Measurements from ENCODE around the gene TM9SF1.

The TM9SF1 gene

GRCh38 chr14:24195186-24196070, at the start of gene TM9SF1:
TM9SF1 (minus strand) TSS chr14:24195441; CDS start chr14:24195019, 422 bp downstream.
- DNase-seq (ENCODE audit: low read depth in 2 of 2, low spot score in 1 of 2): peak; percentile 74 to 81

- DNase-seq (ENCODE audit: low read depth in 2 of 2, low spot score in 1 of 2): no peak
Observed at GRCh38 chr14:24243336-24243836, 48.1 kb upstream of the TM9SF1 start.

GRCh38 chr14:24241829-24242443, 46.7 kb upstream of the TM9SF1 start:
- DNase-seq (ENCODE audit: low read depth in 2 of 2, low spot score in 1 of 2): peak; percentile 80 to 86

GRCh38 chr14:24240110-24240918, 45.1 kb upstream of the TM9SF1 start:
- no peak for DNase-seq (ENCODE audit: low read depth in 2 of 2, low spot score in 1 of 2)

GRCh38 chr14:24238527-24239037, 43.3 kb upstream of the TM9SF1 start:
- no peak for DNase-seq (ENCODE audit: low read depth in 2 of 2, low spot score in 1 of 2)

- DNase-seq (ENCODE audit: low read depth in 2 of 2, low spot score in 1 of 2): no peak
Observed at GRCh38 chr14:24238123-24238522, 42.9 kb upstream of the TM9SF1 start.

- no peak for DNase-seq (ENCODE audit: low read depth in 2 of 2, low spot score in 1 of 2)
Observed at GRCh38 chr14:24237463-24237955, 42.3 kb upstream of the TM9SF1 start.

- no peak for DNase-seq (ENCODE audit: low read depth in 2 of 2, low spot score in 1 of 2)
Observed at GRCh38 chr14:24236689-24237462, 41.6 kb upstream of the TM9SF1 start.

GRCh38 chr14:24235804-24236688, 40.8 kb upstream of the TM9SF1 start:
- DNase-seq (ENCODE audit: low read depth in 2 of 2, low spot score in 1 of 2): no peak

GRCh38 chr14:24234095-24235005, 39.1 kb upstream of the TM9SF1 start:
- DNase-seq (ENCODE audit: low read depth in 2 of 2, low spot score in 1 of 2): no peak

GRCh38 chr14:24233538-24233866, 38.3 kb upstream of the TM9SF1 start:
- no peak for DNase-seq (ENCODE audit: low read depth in 2 of 2, low spot score in 1 of 2)

- no peak for DNase-seq (ENCODE audit: low read depth in 2 of 2, low spot score in 1 of 2)
Observed at GRCh38 chr14:24232645-24233537, 37.6 kb upstream of the TM9SF1 start, which contains the start of gene GMPR2. GMPR2 (plus strand) TSS chr14:24232929; CDS start chr14:24233254, 325 bp downstream.

GRCh38 chr14:24232121-24232644, 36.9 kb upstream of the TM9SF1 start, which contains the start of gene NEDD8:
NEDD8 (minus strand) TSS chr14:24232367; CDS start chr14:24232267, 100 bp downstream.
- peak; percentile 59 to 75 for DNase-seq (ENCODE audit: low read depth in 2 of 2, low spot score in 1 of 2)

GRCh38 chr14:24231263-24232120, 36.3 kb upstream of the TM9SF1 start:
- no peak for DNase-seq (ENCODE audit: low read depth in 2 of 2, low spot score in 1 of 2)

- no peak for DNase-seq (ENCODE audit: low read depth in 2 of 2, low spot score in 1 of 2)
Observed at GRCh38 chr14:24228902-24229301, 33.7 kb upstream of the TM9SF1 start.

GRCh38 chr14:24226473-24226872, 31.2 kb upstream of the TM9SF1 start:
- DNase-seq (ENCODE audit: low read depth in 2 of 2, low spot score in 1 of 2): no peak
